Lung (tissue), 16 donors: ENCODE results near the gene ERO1B. TPM values are rescaled to one million over a fixed set of nuclear protein-coding genes. Genes with fewer than 3 reads are reported as not detected.
"Not testable (repeated sequence)": the region's sequence is repeated elsewhere in the genome, so short reads cannot be mapped to it uniquely, and the experiment has no call there.

Source experiments
- ATAC-seq: fragments of 200-7000 bp; cut with Tn5 transposase; one replicate; pipeline ENCODE4 v1.9.1; 2020; ENCODE audit warnings: moderate number of reproducible peaks; ENCODE audit not compliant: insufficient read depth, low FRiP score
- DNase-seq, 3 donors: peaks; one replicate each; pipeline ENCODE4 v3.0.0-alpha.2; 2013 to 2017
- H3K27ac ChIP-seq, 2 donors: one replicate each; pipeline ENCODE4 v1.5.1; 2013; ENCODE audit warnings: mild to moderate bottlenecking in 2 of 2, moderate library complexity in 2 of 2, control low read depth in 1 of 2, inconsistent platforms in 1 of 2, low read depth in 1 of 2, low read length in 1 of 2
- H3K27me3 ChIP-seq, 3 donors: one replicate each; pipeline ENCODE4 v1.5.1; 2013; ENCODE audit warnings: low read length in 2 of 3; ENCODE audit not compliant: control insufficient read depth in 3 of 3, insufficient read depth in 3 of 3
- H3K36me3 ChIP-seq, 4 donors: one replicate each; pipeline ENCODE4 v1.5.1; 2013; ENCODE audit warnings: low read length in 4 of 4, mild to moderate bottlenecking in 1 of 4, moderate library complexity in 1 of 4; ENCODE audit not compliant: control insufficient read depth in 4 of 4, insufficient read depth in 4 of 4
- H3K4me1 ChIP-seq, 5 donors: one replicate each; pipeline ENCODE4 v1.5.1; 2013; ENCODE audit warnings: low read length in 5 of 5, mild to moderate bottlenecking in 2 of 5, moderate library complexity in 1 of 5; ENCODE audit not compliant: control insufficient read depth in 5 of 5, insufficient read depth in 5 of 5
- H3K4me3 ChIP-seq: one replicate; pipeline ENCODE4 v1.5.1; 2013; ENCODE audit warnings: mild to moderate bottlenecking, control low read depth, moderate library complexity
- H3K9ac ChIP-seq, 2 donors: one replicate each; pipeline ENCODE4 v1.5.1; 2013; ENCODE audit warnings: low read length in 2 of 2, control low read depth in 1 of 2; ENCODE audit not compliant: insufficient read depth in 1 of 2
- H3K9me3 ChIP-seq, 4 donors: one replicate each; pipeline ENCODE4 v1.5.1; 2013; ENCODE audit warnings: low read length in 3 of 4, mild to moderate bottlenecking in 1 of 4, moderate library complexity in 1 of 4; ENCODE audit not compliant: control insufficient read depth in 4 of 4, insufficient read depth in 3 of 4
- WGBS, 2 donors: extraction: QIAGEN DNeasy Blood & Tissue Kit; methylation state at CpG; one replicate each; pipeline ENCODE4 v1.1.7; 2013; 5-methylcytosine and 5-hydroxymethylcytosine counted together
- long read RNA-seq, 5 donors: transcript quantifications; one replicate each; lab custom pipeline, GENCODE V29; 2026
- polyA plus RNA-seq, 2 donors: library from polyadenylated mRNA; stranded (reverse); fragments of 200-250 nt; gene quantifications; one replicate each; pipeline ENCODE4 v1.2.1, GENCODE V29; 2013
- total RNA-seq, 2 donors: library from RNA; depleted of rRNA in 1 of 2; stranded (reverse); fragments of >200 nt in 1 of 2; gene quantifications; one replicate each; pipeline ENCODE4 v1.2.1, GENCODE V29; 2014 to 2021
- TF ChIP-seq, protein P1 (sequence below): IDR thresholded peaks from 2 replicates; pipeline ENCODE4 v1.5.1; 2012; ENCODE audit warnings: mild to moderate bottlenecking; ENCODE audit errors: control extremely low read depth, extremely low read depth
- donor health status: control.
- donor health status: control.
- donor health status: Bipolar disorder and iron deficiency.
- donor health status: healthy.
- donor health status: DM: yes; HTN: yes; CAD: no.

Gene ERO1B, protein sequence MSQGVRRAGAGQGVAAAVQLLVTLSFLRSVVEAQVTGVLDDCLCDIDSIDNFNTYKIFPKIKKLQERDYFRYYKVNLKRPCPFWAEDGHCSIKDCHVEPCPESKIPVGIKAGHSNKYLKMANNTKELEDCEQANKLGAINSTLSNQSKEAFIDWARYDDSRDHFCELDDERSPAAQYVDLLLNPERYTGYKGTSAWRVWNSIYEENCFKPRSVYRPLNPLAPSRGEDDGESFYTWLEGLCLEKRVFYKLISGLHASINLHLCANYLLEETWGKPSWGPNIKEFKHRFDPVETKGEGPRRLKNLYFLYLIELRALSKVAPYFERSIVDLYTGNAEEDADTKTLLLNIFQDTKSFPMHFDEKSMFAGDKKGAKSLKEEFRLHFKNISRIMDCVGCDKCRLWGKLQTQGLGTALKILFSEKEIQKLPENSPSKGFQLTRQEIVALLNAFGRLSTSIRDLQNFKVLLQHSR
- total RNA-seq (10 to 100 TPM in 1 of 2 donors, 1 to 10 TPM in 1; 5.7 to 15.3 TPM), polyA plus RNA-seq (1 to 10 TPM; 2.7 to 3.5 TPM)
- long read RNA-seq, donor 1 = 0 reads
- long read RNA-seq, donor 2 = 0 reads
- long read RNA-seq, donor 3 = 0 reads
- long read RNA-seq, donor 4 = 0 reads
- long read RNA-seq, donor 5 = 0 reads

DNA sequence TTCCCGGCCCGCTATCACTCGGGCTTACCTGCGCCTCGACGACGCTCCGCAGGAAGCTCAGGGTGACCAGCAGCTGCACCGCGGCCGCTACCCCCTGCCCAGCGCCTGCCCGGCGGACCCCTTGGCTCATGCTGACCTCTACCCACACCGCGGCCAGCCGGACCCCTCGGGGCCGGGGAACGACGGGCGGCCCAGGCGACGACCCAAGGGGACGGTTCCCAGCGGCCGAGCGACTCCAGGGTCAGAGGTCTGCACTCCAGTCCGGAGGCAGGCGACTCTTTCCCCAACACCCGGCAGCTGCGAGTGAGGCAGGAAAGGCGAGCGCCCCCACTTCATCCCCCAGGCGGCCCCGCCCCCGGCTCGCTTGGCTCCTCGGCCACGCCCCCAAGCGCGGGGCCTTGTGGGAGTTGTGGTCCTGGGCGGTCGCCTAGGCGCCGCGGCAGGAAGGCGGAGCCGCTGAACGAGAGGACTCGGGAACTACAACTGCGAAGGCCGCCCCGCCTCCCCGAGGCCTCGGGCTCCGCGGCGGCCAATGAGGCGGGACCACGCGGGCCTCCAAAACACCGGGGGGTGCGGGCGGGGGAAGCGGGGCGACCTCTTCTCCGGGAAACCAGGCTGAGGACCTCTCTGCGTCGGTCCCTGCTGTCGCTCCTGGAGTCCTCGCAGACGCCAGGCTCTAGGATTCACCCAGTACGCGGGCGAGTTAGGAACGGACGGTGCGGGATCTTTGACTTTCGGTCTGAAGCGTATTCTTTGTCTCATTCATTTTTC, at the start of gene ERO1B:
Gene ERO1B, minus strand, starts transcription at position 305 of the 771 bp plus-strand sequence. Its CDS starts 175 bp downstream, at position 130.
- H3K4me3 ChIP-seq = peak within 1 kb of the TSS; percentile 100
- H3K27ac ChIP-seq = peak within 1 kb of the TSS; percentile 94 to 96
- no peaks in the 10 kb centered on the region for H3K9me3 ChIP-seq
- TF ChIP-seq, protein P1, sequence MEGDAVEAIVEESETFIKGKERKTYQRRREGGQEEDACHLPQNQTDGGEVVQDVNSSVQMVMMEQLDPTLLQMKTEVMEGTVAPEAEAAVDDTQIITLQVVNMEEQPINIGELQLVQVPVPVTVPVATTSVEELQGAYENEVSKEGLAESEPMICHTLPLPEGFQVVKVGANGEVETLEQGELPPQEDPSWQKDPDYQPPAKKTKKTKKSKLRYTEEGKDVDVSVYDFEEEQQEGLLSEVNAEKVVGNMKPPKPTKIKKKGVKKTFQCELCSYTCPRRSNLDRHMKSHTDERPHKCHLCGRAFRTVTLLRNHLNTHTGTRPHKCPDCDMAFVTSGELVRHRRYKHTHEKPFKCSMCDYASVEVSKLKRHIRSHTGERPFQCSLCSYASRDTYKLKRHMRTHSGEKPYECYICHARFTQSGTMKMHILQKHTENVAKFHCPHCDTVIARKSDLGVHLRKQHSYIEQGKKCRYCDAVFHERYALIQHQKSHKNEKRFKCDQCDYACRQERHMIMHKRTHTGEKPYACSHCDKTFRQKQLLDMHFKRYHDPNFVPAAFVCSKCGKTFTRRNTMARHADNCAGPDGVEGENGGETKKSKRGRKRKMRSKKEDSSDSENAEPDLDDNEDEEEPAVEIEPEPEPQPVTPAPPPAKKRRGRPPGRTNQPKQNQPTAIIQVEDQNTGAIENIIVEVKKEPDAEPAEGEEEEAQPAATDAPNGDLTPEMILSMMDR = no peak
- H3K9ac ChIP-seq = peak within 1 kb of the TSS; percentile 72 to 82
- peaks cover 0 to 5% (median 0%) of the 10 kb centered on the region in 3 donors for H3K27me3 ChIP-seq
- WGBS, 2 donors = 0 to 1% methylated on average over 81 of the region's 81 CpGs
- peak; percentile 100 for ATAC-seq
- H3K36me3 ChIP-seq = no peaks in the 10 kb centered on the region
- H3K4me1 ChIP-seq = peaks cover 0 to 6% (median 4%) of the 10 kb centered on the region in 5 donors
- DNase-seq = peak; percentile 98 to 99 (median 98)

DNA sequence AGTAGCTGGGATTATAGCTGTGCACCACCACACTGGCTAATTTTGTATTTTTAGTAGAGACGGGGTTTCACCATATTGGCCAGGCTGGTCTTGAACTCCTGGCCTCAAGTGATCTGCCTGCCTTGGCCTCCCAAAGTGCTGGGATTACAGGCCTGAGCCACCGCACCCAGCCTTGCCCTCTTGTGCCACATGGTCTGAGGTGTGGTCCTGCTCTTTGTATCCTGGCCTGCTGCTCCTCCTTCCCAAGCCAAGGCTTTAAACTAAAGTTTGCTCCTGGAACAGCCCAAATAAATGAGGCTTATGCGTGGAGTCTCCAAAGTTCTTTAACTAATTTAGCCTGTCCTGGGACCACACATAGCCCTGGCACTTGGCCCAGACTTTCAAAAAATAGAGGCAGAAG, 49.7 kb upstream of the ERO1B start:
- not testable (repeated sequence) for H3K27me3 ChIP-seq, H3K4me3 ChIP-seq, ATAC-seq, H3K27ac ChIP-seq, H3K4me1 ChIP-seq, H3K9me3 ChIP-seq, H3K9ac ChIP-seq, H3K36me3 ChIP-seq
- 91 to 96% methylated on average over 3 of the region's 3 CpGs for WGBS, 2 donors
- DNase-seq = peak in 2 of 3 donors; percentile 12 to 36

DNA sequence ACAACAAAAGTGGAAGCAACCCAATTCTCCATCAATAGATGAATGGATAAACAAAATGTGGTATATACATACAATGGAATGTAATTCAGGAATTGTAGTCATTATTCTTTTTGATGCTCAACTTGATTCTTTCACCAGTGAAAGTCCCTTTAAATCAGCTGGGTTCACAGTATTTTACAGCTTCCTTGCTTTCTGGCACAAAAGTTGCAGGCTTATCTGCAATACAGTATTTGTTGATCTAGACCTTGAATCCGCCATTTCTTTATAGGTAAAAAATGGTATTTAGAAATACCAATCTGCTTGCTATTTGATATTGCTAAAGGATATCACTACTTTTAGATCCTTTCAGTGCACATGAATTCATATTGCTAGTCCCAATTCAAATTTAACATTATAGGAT, 44.7 kb upstream of the ERO1B start:
- DNase-seq = no peak
- Histone ChIP-seq H3K9me3 (peaks cover 0 to 4% (median 0%) of the 10 kb centered on the region in 4 donors), H3K4me3 (no peak overlapping the region), H3K4me1 (no peaks in the 10 kb centered on the region), H3K9ac (no peak overlapping the region), H3K36me3 (no peaks in the 10 kb centered on the region), H3K27me3 (no peaks in the 10 kb centered on the region), H3K27ac (no peak overlapping the region)
- 47 to 60% methylated on average over 1 of the region's 1 CpG for WGBS, 2 donors
- no peak for ATAC-seq
- TF ChIP-seq, protein P1 = no peak

DNA sequence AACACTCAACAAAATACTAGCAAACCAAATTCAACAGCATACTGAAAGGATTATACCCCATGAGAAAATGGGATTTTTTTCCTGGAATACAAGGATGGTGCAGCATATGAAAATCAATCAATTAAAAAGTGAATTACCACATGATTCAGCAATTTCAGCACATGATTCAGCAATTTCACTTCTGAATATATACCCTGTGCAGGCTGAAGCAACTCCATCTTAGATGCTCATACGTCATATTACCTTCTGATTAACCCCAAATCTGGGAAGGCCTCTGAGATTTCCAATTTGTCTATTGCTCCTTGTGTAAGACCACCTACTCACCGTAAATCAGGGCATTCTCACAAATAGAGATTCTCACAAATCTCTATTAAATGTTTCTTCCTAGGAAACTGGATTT, 43.8 kb upstream of the ERO1B start:
- Histone ChIP-seq H3K9me3 (peaks cover 0 to 4% (median 0%) of the 10 kb centered on the region in 4 donors), H3K36me3 (no peaks in the 10 kb centered on the region), H3K4me1 (no peaks in the 10 kb centered on the region), H3K27me3 (no peaks in the 10 kb centered on the region), H3K27ac (no peak overlapping the region), H3K9ac (no peak overlapping the region), H3K4me3 (no peak overlapping the region)
- ATAC-seq (no peak), DNase-seq (no peak)
- WGBS, 2 donors = 90 to 93% methylated on average over 2 of the region's 2 CpGs
- TF ChIP-seq, protein P1 = no peak
